ENCODE results near the gene ADCY2.

The ADCY2 gene

DNA sequence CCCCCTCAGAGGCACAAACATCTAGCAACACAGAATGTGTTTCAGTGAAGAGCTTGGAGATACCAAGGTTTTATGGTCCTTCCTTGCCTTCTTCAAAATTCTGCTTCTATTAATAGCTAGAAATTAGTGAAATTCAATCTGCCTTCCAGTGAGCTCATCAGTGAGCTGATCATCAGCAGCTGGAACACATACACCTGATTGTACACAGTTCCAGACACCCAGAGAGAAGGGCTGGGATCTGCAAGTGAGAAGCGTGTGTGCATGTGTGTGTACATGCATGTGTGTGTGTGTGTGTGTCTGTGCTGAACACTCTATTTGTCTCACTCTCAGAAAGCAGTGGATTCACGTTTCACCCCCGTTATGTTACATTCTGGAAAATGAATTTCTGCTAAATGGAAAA is 426.5 kb downstream of the ADCY2 start:
- no peak for ATAC-seq
- TF ChIP-seq ESRRG (CRISPR knock-in tag; IDR thresholded peaks at IDR 0.05) (no peak), ZFP30 (CRISPR knock-in tag; IDR thresholded peaks at IDR 0.05) (no peak), ZNF8 (CRISPR knock-in tag; IDR thresholded peaks at IDR 0.05) (no peak), SNAI2 (CRISPR knock-in tag; IDR thresholded peaks at IDR 0.05) (no peak), ZFP3 (CRISPR knock-in tag; IDR thresholded peaks at IDR 0.05) (no peak), TCF4 (CRISPR knock-in tag; IDR thresholded peaks at IDR 0.05; ENCODE audit: borderline replicate concordance) (no peak), ZNF70 (CRISPR knock-in tag; IDR thresholded peaks at IDR 0.05) (no peak), PPARA (CRISPR knock-in tag; IDR thresholded peaks at IDR 0.05; ENCODE audit: borderline replicate concordance) (no peak), POU6F1 (CRISPR knock-in tag; IDR thresholded peaks at IDR 0.05; ENCODE audit: borderline replicate concordance, low read depth) (no peak), ZNF565 (CRISPR knock-in tag; conservative IDR thresholded peaks at IDR 0.05; ENCODE audit: low read depth) (no peak), CSDC2 (CRISPR knock-in tag; IDR thresholded peaks at IDR 0.05) (no peak), CSRNP3 (CRISPR knock-in tag; IDR thresholded peaks at IDR 0.05) (no peak), BACH2 (CRISPR knock-in tag; IDR thresholded peaks at IDR 0.05; ENCODE audit: borderline replicate concordance) (no peak), ZC3H10 (CRISPR knock-in tag; IDR thresholded peaks at IDR 0.05) (no peak)
- TF ChIP-seq, protein P1, sequence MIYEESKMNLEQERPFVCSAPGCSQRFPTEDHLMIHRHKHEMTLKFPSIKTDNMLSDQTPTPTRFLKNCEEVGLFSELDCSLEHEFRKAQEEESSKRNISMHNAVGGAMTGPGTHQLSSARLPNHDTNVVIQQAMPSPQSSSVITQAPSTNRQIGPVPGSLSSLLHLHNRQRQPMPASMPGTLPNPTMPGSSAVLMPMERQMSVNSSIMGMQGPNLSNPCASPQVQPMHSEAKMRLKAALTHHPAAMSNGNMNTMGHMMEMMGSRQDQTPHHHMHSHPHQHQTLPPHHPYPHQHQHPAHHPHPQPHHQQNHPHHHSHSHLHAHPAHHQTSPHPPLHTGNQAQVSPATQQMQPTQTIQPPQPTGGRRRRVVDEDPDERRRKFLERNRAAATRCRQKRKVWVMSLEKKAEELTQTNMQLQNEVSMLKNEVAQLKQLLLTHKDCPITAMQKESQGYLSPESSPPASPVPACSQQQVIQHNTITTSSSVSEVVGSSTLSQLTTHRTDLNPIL (CRISPR knock-in tag; IDR thresholded peaks at IDR 0.05; ENCODE audit: low read depth): no peak
- TF ChIP-seq, protein P2, sequence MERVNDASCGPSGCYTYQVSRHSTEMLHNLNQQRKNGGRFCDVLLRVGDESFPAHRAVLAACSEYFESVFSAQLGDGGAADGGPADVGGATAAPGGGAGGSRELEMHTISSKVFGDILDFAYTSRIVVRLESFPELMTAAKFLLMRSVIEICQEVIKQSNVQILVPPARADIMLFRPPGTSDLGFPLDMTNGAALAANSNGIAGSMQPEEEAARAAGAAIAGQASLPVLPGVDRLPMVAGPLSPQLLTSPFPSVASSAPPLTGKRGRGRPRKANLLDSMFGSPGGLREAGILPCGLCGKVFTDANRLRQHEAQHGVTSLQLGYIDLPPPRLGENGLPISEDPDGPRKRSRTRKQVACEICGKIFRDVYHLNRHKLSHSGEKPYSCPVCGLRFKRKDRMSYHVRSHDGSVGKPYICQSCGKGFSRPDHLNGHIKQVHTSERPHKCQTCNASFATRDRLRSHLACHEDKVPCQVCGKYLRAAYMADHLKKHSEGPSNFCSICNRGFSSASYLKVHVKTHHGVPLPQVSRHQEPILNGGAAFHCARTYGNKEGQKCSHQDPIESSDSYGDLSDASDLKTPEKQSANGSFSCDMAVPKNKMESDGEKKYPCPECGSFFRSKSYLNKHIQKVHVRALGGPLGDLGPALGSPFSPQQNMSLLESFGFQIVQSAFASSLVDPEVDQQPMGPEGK (CRISPR knock-in tag; IDR thresholded peaks at IDR 0.05; ENCODE audit: borderline replicate concordance): no peak

DNA sequence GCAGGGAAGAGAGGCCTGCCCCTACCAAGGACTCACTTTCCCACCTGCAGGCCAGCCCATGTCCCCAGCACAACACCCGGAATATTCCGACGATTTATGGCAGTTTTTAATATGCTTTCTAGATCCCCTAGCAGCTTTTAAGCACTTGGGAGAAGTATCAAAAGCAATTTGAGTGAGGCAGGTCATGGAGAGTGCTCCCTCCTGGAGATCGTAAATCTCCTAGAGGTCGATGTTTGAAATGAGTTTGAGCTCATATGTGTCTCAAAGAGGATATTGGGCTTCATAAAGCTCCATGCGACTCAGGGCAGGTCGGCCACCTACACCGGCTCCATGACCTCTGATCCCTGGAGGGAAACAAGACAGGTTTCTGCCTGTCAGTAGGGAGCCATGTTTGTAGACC is 427.7 kb downstream of the ADCY2 start:
- TF ChIP-seq ESRRG (CRISPR knock-in tag; IDR thresholded peaks at IDR 0.05): no peak
- no peak for TF ChIP-seq PPARA (CRISPR knock-in tag; IDR thresholded peaks at IDR 0.05; ENCODE audit: borderline replicate concordance)
- TF ChIP-seq RARB (CRISPR knock-in tag; IDR thresholded peaks at IDR 0.05): no peak
- no peak for TF ChIP-seq OSR1 (CRISPR knock-in tag; IDR thresholded peaks at IDR 0.05)
- TF ChIP-seq TOX (CRISPR knock-in tag; IDR thresholded peaks at IDR 0.05; ENCODE audit: borderline replicate concordance): no peak
- TF ChIP-seq TCF4 (CRISPR knock-in tag; IDR thresholded peaks at IDR 0.05; ENCODE audit: borderline replicate concordance): no peak
- no peak for TF ChIP-seq CSDC2 (CRISPR knock-in tag; IDR thresholded peaks at IDR 0.05)
- no peak for TF ChIP-seq ZC3H10 (CRISPR knock-in tag; IDR thresholded peaks at IDR 0.05)

DNA sequence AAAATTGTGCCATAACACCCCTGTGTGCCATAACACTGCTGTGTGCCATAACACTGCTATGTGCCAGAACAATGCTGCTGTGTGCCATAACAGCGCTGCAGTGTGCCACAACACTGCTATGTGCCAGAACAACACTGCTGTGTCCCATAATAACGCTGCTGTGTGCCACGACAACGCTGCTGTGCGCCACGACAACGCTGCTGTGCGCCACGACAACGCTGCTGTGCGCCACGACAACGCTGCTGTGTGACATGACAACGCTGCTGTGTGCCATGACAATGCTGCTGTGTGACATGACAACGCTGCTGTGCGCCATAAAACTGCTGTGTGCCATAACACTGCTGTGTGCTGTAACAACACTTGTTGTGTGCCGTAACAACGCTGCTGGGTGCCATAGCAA is 429.1 kb downstream of the ADCY2 start:
- no peak for ATAC-seq
- TF ChIP-seq ZC3H10 (CRISPR knock-in tag; IDR thresholded peaks at IDR 0.05) (no peak), CSDC2 (CRISPR knock-in tag; IDR thresholded peaks at IDR 0.05) (no peak), ZNF70 (CRISPR knock-in tag; IDR thresholded peaks at IDR 0.05) (no peak), RARB (CRISPR knock-in tag; IDR thresholded peaks at IDR 0.05) (no peak), ZNF565 (CRISPR knock-in tag; conservative IDR thresholded peaks at IDR 0.05; ENCODE audit: low read depth) (no peak), GLIS3 (CRISPR knock-in tag; IDR thresholded peaks at IDR 0.05) (no peak), ISL1 (CRISPR knock-in tag; IDR thresholded peaks at IDR 0.05) (no peak), PPARA (CRISPR knock-in tag; IDR thresholded peaks at IDR 0.05; ENCODE audit: borderline replicate concordance) (no peak), ZFP3 (CRISPR knock-in tag; IDR thresholded peaks at IDR 0.05) (no peak), ZFP30 (CRISPR knock-in tag; IDR thresholded peaks at IDR 0.05) (no peak), TOX (CRISPR knock-in tag; IDR thresholded peaks at IDR 0.05; ENCODE audit: borderline replicate concordance) (no peak)
- TF ChIP-seq, protein P3, sequence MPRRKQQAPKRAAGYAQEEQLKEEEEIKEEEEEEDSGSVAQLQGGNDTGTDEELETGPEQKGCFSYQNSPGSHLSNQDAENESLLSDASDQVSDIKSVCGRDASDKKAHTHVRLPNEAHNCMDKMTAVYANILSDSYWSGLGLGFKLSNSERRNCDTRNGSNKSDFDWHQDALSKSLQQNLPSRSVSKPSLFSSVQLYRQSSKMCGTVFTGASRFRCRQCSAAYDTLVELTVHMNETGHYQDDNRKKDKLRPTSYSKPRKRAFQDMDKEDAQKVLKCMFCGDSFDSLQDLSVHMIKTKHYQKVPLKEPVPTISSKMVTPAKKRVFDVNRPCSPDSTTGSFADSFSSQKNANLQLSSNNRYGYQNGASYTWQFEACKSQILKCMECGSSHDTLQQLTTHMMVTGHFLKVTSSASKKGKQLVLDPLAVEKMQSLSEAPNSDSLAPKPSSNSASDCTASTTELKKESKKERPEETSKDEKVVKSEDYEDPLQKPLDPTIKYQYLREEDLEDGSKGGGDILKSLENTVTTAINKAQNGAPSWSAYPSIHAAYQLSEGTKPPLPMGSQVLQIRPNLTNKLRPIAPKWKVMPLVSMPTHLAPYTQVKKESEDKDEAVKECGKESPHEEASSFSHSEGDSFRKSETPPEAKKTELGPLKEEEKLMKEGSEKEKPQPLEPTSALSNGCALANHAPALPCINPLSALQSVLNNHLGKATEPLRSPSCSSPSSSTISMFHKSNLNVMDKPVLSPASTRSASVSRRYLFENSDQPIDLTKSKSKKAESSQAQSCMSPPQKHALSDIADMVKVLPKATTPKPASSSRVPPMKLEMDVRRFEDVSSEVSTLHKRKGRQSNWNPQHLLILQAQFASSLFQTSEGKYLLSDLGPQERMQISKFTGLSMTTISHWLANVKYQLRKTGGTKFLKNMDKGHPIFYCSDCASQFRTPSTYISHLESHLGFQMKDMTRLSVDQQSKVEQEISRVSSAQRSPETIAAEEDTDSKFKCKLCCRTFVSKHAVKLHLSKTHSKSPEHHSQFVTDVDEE (CRISPR knock-in tag; IDR thresholded peaks at IDR 0.05): no peak
- TF ChIP-seq, protein P1 (CRISPR knock-in tag; IDR thresholded peaks at IDR 0.05; ENCODE audit: low read depth): no peak

More for the DNA sequence above, 427.7 kb downstream of the ADCY2 start:
- ATAC-seq: no peak

Data from SK-N-SH treated with all-trans-retinoic acid at 6 μM for 48 hours (cell line).